Measurements from ENCODE around the gene NDOR1.

The NDOR1 gene

GRCh38 chr9:137167747-137168572, 37.5 kb upstream of the NDOR1 start:
- DNase-seq, result no peak

- DNase-seq, result no peak
Observed at GRCh38 chr9:137168573-137168903, 37.0 kb upstream of the NDOR1 start.

- DNase-seq, result no peak
Observed at GRCh38 chr9:137168904-137169856, 36.3 kb upstream of the NDOR1 start.

- no peak for DNase-seq
Observed at GRCh38 chr9:137169896-137170358, 35.6 kb upstream of the NDOR1 start, which contains the start of gene LRRC26. TSS of gene LRRC26 (minus strand) at chr9:137170051. CDS start at chr9:137169943, 108 bp downstream.

- DNase-seq, result no peak
Observed at GRCh38 chr9:137170486-137171148, 34.9 kb upstream of the NDOR1 start.

GRCh38 chr9:137171149-137171900, 34.2 kb upstream of the NDOR1 start:
- no peak for DNase-seq

- no peak for DNase-seq
Observed at GRCh38 chr9:137172901-137173795, 32.4 kb upstream of the NDOR1 start.

GRCh38 chr9:137173796-137174664, 31.5 kb upstream of the NDOR1 start:
- DNase-seq, result no peak

- DNase-seq, result no peak
Observed at GRCh38 chr9:137174722-137175293, 30.7 kb upstream of the NDOR1 start.

- DNase-seq, result no peak
Observed at GRCh38 chr9:137175345-137175961, 30.0 kb upstream of the NDOR1 start.

GRCh38 chr9:137176302-137177182, 29.0 kb upstream of the NDOR1 start:
- no peak for DNase-seq

GRCh38 chr9:137178201-137178938, 27.1 kb upstream of the NDOR1 start:
- DNase-seq, result no peak

GRCh38 chr9:137178939-137179630, 26.4 kb upstream of the NDOR1 start:
- no peak for DNase-seq

GRCh38 chr9:137179761-137180160, 25.7 kb upstream of the NDOR1 start:
- DNase-seq, result no peak

GRCh38 chr9:137180491-137180890, 25.0 kb upstream of the NDOR1 start:
- DNase-seq, result no peak

- DNase-seq, result no peak
Observed at GRCh38 chr9:137181680-137182079, 23.8 kb upstream of the NDOR1 start.

- DNase-seq, result no peak
Observed at GRCh38 chr9:137182836-137183235, 22.7 kb upstream of the NDOR1 start.
